Hepatocyte (in vitro differentiated cells): Measurements from ENCODE around the gene TOR1B.

Source experiments
- EZH2 ChIP-seq: fragments of 200-600 bp; sonication (generic); IDR thresholded peaks from 2 replicates; pipeline ENCODE4 v1.6.1; 2016; ENCODE audit warnings: antibody characterized with exemption, mild to moderate bottlenecking, borderline replicate concordance
- EZH2phosphoT487 ChIP-seq: fragments of 200-600 bp; sonication (generic); IDR thresholded peaks from one replicate; pipeline ENCODE4 v1.6.1; 2018; ENCODE audit warnings: antibody characterized with exemption, mild to moderate bottlenecking, low read depth, moderate library complexity; ENCODE audit not compliant: unreplicated experiment, severe bottlenecking
- TF ChIP-seq, protein P1 (sequence below): fragments of 200-600 bp; sonication (generic); IDR thresholded peaks from 2 replicates; pipeline ENCODE4 v1.5.1; 2016; ENCODE audit warnings: antibody characterized with exemption, mild to moderate bottlenecking; ENCODE audit not compliant: poor library complexity

DNA sequence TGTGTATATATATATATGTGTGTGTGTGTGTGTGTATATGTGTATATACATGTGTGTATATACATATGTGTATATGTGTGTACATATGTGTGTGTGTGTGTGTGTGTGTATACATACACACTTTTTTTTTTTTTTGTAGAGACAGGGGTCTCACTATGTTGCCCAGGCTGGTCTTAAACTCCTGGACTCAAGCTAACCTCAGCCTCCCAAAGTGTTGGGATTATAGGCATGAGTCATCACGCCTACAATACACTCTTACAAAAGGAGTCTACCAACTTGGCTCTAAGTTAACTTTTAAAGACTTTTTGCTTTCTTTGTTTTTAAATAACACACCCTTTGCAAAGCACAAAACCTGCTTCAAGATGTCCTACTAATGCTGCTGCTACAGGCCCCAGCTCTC, 30.0 kb downstream of the TOR1B start:
- TF ChIP-seq, protein P1, sequence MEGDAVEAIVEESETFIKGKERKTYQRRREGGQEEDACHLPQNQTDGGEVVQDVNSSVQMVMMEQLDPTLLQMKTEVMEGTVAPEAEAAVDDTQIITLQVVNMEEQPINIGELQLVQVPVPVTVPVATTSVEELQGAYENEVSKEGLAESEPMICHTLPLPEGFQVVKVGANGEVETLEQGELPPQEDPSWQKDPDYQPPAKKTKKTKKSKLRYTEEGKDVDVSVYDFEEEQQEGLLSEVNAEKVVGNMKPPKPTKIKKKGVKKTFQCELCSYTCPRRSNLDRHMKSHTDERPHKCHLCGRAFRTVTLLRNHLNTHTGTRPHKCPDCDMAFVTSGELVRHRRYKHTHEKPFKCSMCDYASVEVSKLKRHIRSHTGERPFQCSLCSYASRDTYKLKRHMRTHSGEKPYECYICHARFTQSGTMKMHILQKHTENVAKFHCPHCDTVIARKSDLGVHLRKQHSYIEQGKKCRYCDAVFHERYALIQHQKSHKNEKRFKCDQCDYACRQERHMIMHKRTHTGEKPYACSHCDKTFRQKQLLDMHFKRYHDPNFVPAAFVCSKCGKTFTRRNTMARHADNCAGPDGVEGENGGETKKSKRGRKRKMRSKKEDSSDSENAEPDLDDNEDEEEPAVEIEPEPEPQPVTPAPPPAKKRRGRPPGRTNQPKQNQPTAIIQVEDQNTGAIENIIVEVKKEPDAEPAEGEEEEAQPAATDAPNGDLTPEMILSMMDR, result no peak
- TF ChIP-seq EZH2, result no peak
- no peak for TF ChIP-seq EZH2phosphoT487
